IPS-15b (cell line): ENCODE results near the gene BDKRB1.

ENCODE experiments used
- H3K27me3 ChIP-seq: one replicate; pipeline ENCODE4 v1.6.1; 2013; ENCODE audit warnings: low read length; ENCODE audit not compliant: control insufficient read depth, insufficient read depth
- H3K36me3 ChIP-seq: one replicate; pipeline ENCODE4 v1.6.1; 2013; ENCODE audit warnings: low read length; ENCODE audit not compliant: control insufficient read depth, insufficient read depth
- H3K4me1 ChIP-seq: one replicate; pipeline ENCODE4 v1.6.1; 2013; ENCODE audit warnings: mild to moderate bottlenecking, low read length; ENCODE audit not compliant: control insufficient read depth, insufficient read depth
- H3K4me3 ChIP-seq: one replicate; pipeline ENCODE4 v1.5.1; 2013; ENCODE audit warnings: low read depth, low read length
- H3K9ac ChIP-seq: one replicate; pipeline ENCODE4 v1.6.1; 2013; ENCODE audit warnings: low read depth, mild to moderate bottlenecking, low read length
- H3K9me3 ChIP-seq: one replicate; pipeline ENCODE4 v1.6.1; 2013; ENCODE audit warnings: mild to moderate bottlenecking, low read length; ENCODE audit not compliant: control insufficient read depth, insufficient read depth

The BDKRB1 gene

GRCh38 chr14:96274122-96274521 lies 18.1 kb downstream of the BDKRB1 start:
- Histone ChIP-seq H3K4me1 (peaks cover 2% of the 10 kb centered on the region), H3K9ac (no peak overlapping the region), H3K4me3 (no peak overlapping the region), H3K9me3 (no peaks in the 10 kb centered on the region), H3K36me3 (no peaks in the 10 kb centered on the region), H3K27me3 (no peaks in the 10 kb centered on the region)

GRCh38 chr14:96274543-96274942 lies 18.5 kb downstream of the BDKRB1 start:
- Histone ChIP-seq H3K9ac (no peak overlapping the region), H3K36me3 (no peaks in the 10 kb centered on the region), H3K4me1 (peaks cover 2% of the 10 kb centered on the region), H3K9me3 (no peaks in the 10 kb centered on the region), H3K27me3 (no peaks in the 10 kb centered on the region), H3K4me3 (no peak overlapping the region)

GRCh38 chr14:96275177-96276112 lies 19.4 kb downstream of the BDKRB1 start:
- Histone ChIP-seq H3K9ac (no peak overlapping the region), H3K9me3 (no peaks in the 10 kb centered on the region), H3K4me1 (peaks cover 2% of the 10 kb centered on the region), H3K4me3 (no peak overlapping the region), H3K36me3 (no peaks in the 10 kb centered on the region), H3K27me3 (no peaks in the 10 kb centered on the region)

- Histone ChIP-seq H3K4me3 (no peak overlapping the region), H3K9me3 (no peaks in the 10 kb centered on the region), H3K4me1 (peaks cover 2% of the 10 kb centered on the region), H3K27me3 (no peaks in the 10 kb centered on the region), H3K36me3 (no peaks in the 10 kb centered on the region), H3K9ac (no peak overlapping the region)
Measured at GRCh38 chr14:96277890-96278289, 21.9 kb downstream of the BDKRB1 start.

- Histone ChIP-seq H3K36me3 (no peaks in the 10 kb centered on the region), H3K27me3 (no peaks in the 10 kb centered on the region), H3K9ac (no peak overlapping the region), H3K4me3 (no peak overlapping the region), H3K4me1 (peaks cover 2% of the 10 kb centered on the region), H3K9me3 (no peaks in the 10 kb centered on the region)
Measured at GRCh38 chr14:96279564-96279963, 23.6 kb downstream of the BDKRB1 start.

GRCh38 chr14:96280104-96280503 lies 24.1 kb downstream of the BDKRB1 start:
- Histone ChIP-seq H3K9me3 (no peaks in the 10 kb centered on the region), H3K4me3 (no peak overlapping the region), H3K36me3 (no peaks in the 10 kb centered on the region), H3K4me1 (peaks cover 2% of the 10 kb centered on the region), H3K27me3 (no peaks in the 10 kb centered on the region), H3K9ac (no peak overlapping the region)

GRCh38 chr14:96281486-96281885 lies 25.5 kb downstream of the BDKRB1 start:
- H3K4me3 ChIP-seq: no peak overlapping the region
- H3K36me3 ChIP-seq: no peaks in the 10 kb centered on the region
- H3K9me3 ChIP-seq: no peaks in the 10 kb centered on the region
- peaks cover 2% of the 10 kb centered on the region for H3K4me1 ChIP-seq
- H3K27me3 ChIP-seq: no peaks in the 10 kb centered on the region
- H3K9ac ChIP-seq: no peak overlapping the region

- no peaks in the 10 kb centered on the region for H3K9me3 ChIP-seq
- H3K4me3 ChIP-seq: no peak overlapping the region
- no peaks in the 10 kb centered on the region for H3K27me3 ChIP-seq
- H3K9ac ChIP-seq: no peak overlapping the region
- no peaks in the 10 kb centered on the region for H3K4me1 ChIP-seq
- no peaks in the 10 kb centered on the region for H3K36me3 ChIP-seq
Measured at GRCh38 chr14:96284008-96284407, 28.0 kb downstream of the BDKRB1 start.

GRCh38 chr14:96284430-96284829 lies 28.4 kb downstream of the BDKRB1 start:
- Histone ChIP-seq H3K9me3 (no peaks in the 10 kb centered on the region), H3K4me3 (no peak overlapping the region), H3K4me1 (no peaks in the 10 kb centered on the region), H3K9ac (no peak overlapping the region), H3K27me3 (no peaks in the 10 kb centered on the region), H3K36me3 (no peaks in the 10 kb centered on the region)

- H3K36me3 ChIP-seq: no peaks in the 10 kb centered on the region
Measured at GRCh38 chr14:96285667-96286066, 29.7 kb downstream of the BDKRB1 start.

GRCh38 chr14:96286251-96286650 lies 30.2 kb downstream of the BDKRB1 start:
- Histone ChIP-seq H3K4me3 (no peak overlapping the region), H3K4me1 (no peaks in the 10 kb centered on the region), H3K9ac (no peak overlapping the region), H3K27me3 (no peaks in the 10 kb centered on the region), H3K9me3 (no peaks in the 10 kb centered on the region), H3K36me3 (no peaks in the 10 kb centered on the region)

More at GRCh38 chr14:96285667-96286066, 29.7 kb downstream of the BDKRB1 start:
- Histone ChIP-seq H3K4me3 (no peak overlapping the region), H3K27me3 (no peaks in the 10 kb centered on the region), H3K9ac (no peak overlapping the region), H3K9me3 (no peaks in the 10 kb centered on the region), H3K4me1 (no peaks in the 10 kb centered on the region)

- no peaks in the 10 kb centered on the region for H3K27me3 ChIP-seq
Measured at GRCh38 chr14:96287856-96288255, 31.8 kb downstream of the BDKRB1 start.

More at GRCh38 chr14:96287856-96288255, 31.8 kb downstream of the BDKRB1 start:
- Histone ChIP-seq H3K9ac (no peak overlapping the region), H3K9me3 (no peaks in the 10 kb centered on the region), H3K4me1 (no peaks in the 10 kb centered on the region), H3K4me3 (no peak overlapping the region), H3K36me3 (no peaks in the 10 kb centered on the region)
